HG02678 (cell line): ENCODE measurements around the gene CHD9.
A peak's percentile ranks its signal among the peaks of the same experiment; 100 is the strongest.
"Not testable (repeated sequence)": the region's sequence is repeated elsewhere in the genome, so short reads cannot be mapped to it uniquely, and the experiment has no call there.

Experiments used
- ATAC-seq: cut with Tn5 transposase; IDR thresholded peaks from one replicate; pipeline ENCODE4 v1.9.1; 2021; ENCODE audit warnings: mild to moderate bottlenecking, moderate library complexity; ENCODE audit not compliant: unreplicated experiment

The CHD9 gene

GRCh38 chr16:53130159-53131049, 75.6 kb downstream of the CHD9 start:
- ATAC-seq: peak; percentile 83

DNA sequence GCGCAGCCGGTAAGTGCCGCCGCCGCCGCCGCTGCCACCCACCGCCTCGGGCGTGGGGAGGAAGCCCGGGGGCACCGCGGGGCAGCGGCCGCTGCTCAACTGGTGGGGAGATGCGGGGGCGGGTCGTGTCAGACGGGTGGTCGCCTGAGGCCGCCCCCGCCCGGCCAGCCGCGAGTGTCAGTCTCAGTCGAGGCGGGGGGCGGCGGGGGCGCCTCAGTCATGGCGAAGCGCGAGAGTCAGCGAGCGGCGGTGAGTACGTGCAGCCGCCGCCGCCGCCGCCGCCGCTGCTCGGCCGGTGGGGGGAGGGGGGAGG, 76.2 kb downstream of the CHD9 start:
- no peak for ATAC-seq

DNA sequence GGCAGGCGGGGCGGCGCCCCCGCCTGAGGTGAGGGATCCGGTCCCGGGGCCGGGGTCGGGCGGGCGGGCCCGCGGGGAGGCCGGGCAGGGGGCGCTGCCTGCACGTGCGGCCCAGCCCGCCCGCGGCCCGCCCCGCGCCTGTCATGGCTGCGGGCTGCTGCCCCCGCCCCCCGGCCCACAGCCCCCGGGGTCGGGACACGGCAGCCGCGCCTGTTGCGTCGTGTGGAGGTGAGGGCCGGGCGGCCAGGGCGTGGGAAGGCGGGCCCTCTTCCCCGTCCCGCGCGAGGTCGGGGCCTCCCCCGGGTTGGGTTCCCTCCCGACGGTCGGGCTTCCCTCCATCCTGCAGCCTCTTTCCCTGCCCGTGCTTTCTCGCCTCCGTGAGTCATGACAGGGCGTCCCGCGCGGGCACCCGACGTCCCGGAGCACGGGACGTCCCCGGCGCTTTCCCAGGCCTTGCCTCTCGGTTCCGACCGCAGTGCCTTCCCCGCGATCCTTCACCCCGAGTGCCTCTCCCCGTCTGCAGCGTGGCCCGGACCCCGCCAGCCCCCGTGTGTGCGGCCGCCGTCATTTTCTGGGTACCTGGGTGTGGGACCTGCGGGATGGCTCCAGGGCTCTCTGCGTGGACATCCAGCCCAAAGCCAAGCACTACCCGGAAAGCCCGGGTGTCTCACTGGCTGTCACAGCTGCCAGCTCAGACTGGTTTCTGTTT, 76.7 kb downstream of the CHD9 start:
- ATAC-seq: no peak

DNA sequence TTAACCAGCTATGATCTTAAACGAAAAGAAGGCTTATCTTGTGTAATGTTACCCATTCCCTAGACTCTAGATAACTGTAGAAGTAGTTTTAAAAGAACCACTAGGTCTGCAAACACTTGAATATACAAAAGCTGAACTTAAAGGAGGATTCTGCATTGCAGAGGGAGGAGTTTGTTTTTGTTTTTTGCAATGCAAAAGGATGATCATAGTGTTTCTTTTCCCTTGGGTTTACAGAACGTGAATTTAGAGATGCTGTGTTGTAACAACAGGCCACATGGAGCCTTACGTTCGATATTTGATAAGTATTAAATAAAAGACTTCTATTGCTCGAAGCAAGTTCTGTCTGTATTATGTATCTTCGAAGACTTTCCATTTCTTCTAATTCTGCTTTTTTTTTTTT, 77.6 kb downstream of the CHD9 start:
- ATAC-seq: no peak

DNA sequence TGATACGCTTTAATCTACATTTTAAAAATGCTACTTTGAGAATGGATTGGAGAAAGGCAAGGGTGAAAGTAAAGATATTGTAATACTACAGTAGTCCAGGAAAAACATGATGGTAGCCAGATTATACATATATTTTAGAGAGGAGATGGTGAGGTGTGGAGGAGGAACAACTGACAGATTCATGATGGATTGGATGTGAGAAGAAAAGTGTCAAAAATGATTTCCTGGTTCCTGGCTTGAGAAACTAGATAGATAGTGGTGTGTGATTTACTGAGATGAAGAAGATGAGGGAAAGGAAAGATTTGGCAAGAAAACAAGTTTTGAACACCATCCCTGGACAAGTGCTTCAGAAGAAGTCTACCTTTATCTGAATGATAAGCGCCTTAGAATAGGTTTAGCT, 80.5 kb downstream of the CHD9 start:
- no peak for ATAC-seq

DNA sequence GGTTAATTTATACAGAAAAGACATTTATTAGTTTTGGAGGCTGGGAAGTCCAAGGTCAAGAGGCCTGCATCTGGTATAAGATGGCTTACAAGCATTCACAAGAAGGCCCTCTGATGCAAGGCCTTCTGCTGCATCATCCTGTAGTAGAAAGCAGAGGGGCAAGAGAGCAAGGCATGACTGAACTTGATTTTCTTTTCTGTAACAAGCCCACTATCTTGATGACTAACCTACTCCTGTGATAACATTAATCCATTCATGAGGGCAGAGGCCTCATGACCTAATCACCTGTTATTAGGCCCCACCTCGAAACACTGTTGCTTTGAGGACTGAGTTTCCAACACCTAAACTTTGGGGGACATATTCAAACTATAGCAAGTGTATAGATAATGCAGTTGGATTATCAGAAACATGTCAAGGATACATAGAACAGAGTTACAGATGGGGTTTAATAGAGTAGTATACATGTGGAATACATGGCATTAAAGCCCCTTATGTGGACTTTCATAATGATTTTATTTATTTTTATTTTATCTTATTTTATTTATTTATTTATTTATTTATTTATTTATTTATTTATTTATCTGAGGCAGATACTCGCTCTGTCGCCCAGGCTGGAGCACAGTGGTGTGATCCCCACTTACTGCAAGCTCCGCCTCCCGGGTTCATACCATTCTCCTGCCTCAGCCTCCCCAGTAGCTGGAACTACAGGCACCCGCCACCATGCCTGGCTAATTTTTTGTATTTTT, 88.2 kb downstream of the CHD9 start:
- ATAC-seq: no peak

- no peak for ATAC-seq
Observed at GRCh38 chr16:53147500-53148065, 92.8 kb downstream of the CHD9 start.

DNA sequence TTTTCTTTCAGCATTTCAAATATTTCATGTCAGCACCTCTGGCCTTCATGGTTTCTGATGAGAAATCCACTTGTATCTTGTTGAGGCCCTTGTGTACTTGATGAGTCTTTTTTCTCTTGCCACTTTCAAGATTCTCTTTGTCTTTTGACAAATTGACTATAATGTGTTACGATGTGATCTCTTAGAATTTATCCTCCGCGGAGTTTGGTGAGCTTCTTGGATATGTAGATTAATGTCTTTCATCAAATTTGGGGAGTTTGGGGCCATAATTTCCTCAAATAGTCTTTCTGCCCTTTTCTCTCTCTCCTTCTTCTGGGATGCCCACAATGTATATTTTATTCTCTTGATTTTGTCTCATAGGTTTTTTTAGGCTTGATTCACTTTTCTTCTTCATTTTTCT, 96.0 kb downstream of the CHD9 start:
- ATAC-seq: no peak

- no peak for ATAC-seq
Observed at GRCh38 chr16:53152329-53152728, 97.5 kb downstream of the CHD9 start.

DNA sequence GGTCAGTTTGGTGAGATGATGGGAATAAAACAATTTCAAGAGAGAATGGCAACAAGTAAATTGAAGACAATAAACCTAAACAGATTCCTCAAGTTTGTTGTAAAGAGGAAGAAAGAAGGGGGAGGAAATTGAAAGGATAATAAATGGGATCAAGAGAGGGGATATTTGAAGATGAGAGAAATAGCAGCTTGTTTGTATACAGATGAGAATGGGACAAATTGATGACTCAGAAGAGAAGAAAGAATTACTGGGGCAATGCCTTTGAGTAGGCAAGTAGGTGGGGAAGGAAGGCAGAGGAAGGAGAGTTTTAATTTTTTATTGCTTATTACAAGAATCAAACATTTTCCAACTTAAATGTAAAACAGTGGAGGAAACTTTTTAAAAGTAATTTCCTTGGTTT, 98.3 kb downstream of the CHD9 start:
- no peak for ATAC-seq

- ATAC-seq: no peak
Observed at GRCh38 chr16:53154513-53154912, 99.7 kb downstream of the CHD9 start.

DNA sequence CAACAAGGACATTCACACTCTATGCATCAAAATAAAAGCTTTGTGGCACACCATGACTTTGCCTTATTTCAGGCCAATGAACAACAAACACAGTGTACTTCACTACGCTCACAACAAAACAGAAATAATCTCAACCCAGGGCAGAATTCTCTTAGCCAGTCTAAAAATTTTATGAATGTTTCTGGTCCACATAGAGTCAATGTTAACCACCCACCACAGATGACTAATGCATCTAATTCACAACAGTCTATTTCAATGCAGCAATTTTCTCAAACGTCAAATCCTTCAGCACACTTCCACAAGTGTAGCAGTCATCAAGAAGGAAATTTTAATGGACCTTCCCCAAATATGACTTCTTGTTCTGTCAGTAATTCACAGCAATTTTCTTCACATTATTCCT, 101.7 kb downstream of the CHD9 start:
- ATAC-seq: no peak

- peak; percentile 69 for ATAC-seq
Observed at GRCh38 chr16:53159781-53160436, 105.1 kb downstream of the CHD9 start.

- ATAC-seq: no peak
Observed at GRCh38 chr16:53166099-53166498, 111.3 kb downstream of the CHD9 start.

GRCh38 chr16:53168744-53169143, 114.0 kb downstream of the CHD9 start:
- ATAC-seq: no peak

GRCh38 chr16:53172517-53172916, 117.7 kb downstream of the CHD9 start:
- ATAC-seq: no peak

- ATAC-seq: no peak
Observed at GRCh38 chr16:53175118-53175517, 120.3 kb downstream of the CHD9 start.

DNA sequence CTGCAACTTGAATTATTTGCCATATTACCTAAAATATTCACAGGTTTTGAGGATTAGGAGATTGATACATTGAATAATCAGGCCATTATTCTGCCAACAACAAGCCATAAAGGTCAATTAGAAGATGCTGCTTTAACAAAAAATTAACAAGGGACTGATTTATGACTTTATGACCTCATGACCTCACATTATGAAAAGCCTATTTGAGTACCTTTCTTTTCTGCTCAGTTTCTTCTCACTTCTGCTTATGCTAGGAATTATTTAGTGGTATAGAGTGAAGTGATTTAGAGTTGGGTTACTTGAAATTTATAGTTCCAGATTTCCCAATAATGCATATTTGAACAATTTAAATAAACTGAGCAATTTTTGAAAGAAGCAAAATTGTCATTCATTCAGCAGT, 121.6 kb downstream of the CHD9 start:
- ATAC-seq: no peak

GRCh38 chr16:53183442-53183841, 128.7 kb downstream of the CHD9 start:
- no peak for ATAC-seq

- not testable (repeated sequence) for ATAC-seq
Observed at GRCh38 chr16:53185741-53186140, 130.9 kb downstream of the CHD9 start.

DNA sequence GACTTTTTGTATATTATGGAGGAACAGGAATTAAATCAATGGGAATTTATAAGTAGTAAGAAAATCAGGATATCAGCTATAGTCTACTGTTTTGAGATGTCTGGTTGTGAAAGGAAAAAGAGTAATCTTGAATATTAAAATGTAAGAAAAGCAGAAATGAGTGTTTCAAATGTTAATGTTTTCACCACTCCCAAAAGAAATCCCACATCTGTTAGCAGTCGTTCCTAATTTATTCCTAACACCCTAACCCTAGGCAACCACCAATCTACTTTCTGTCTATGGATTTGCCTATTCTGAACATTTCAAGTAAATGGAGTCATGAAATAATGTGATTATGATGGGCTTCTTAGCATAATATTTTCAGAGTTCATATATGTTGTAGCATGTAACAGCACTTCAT, 133.0 kb downstream of the CHD9 start:
- ATAC-seq: no peak
